ENCODE data around the gene ZNF565.
"Not testable (repeated sequence)": the region's sequence is repeated elsewhere in the genome, so short reads cannot be mapped to it uniquely, and the experiment has no call there.

The ZNF565 gene

GRCh38 chr19:36149673-36150406, 64.6 kb downstream of the ZNF565 start:
- DNase-seq, result no peak

- no peak for DNase-seq
Observed at GRCh38 chr19:36144624-36145023, 69.8 kb downstream of the ZNF565 start.

GRCh38 chr19:36142496-36142895, 72.0 kb downstream of the ZNF565 start:
- no peak for DNase-seq

- no peak for DNase-seq
Observed at GRCh38 chr19:36142046-36142445, 72.4 kb downstream of the ZNF565 start.

- DNase-seq, result peak; percentile 76
Observed at GRCh38 chr19:36141039-36141927, 73.2 kb downstream of the ZNF565 start.

- DNase-seq, result peak; percentile 40
Observed at GRCh38 chr19:36140304-36141038, 74.0 kb downstream of the ZNF565 start.

- DNase-seq, result peak; percentile 92
Observed at GRCh38 chr19:36139473-36140303, 74.8 kb downstream of the ZNF565 start, which contains the start of gene CAPNS1. Gene CAPNS1 (plus strand): TSS chr19:36140066. CDS start chr19:36141012, 946 bp downstream.

- DNase-seq, result no peak
Observed at GRCh38 chr19:36139120-36139472, 75.4 kb downstream of the ZNF565 start.

- peak; percentile 68 for DNase-seq
Observed at GRCh38 chr19:36136964-36137686, 77.3 kb downstream of the ZNF565 start.

GRCh38 chr19:36134867-36135266, 79.6 kb downstream of the ZNF565 start:
- DNase-seq, result not testable (repeated sequence)
